Esophagus muscularis mucosa (tissue), 4 donors: ENCODE measurements around the gene ZNF57. TPM values are rescaled to one million over a fixed set of nuclear protein-coding genes. Genes with fewer than 3 reads are reported as not detected.

Experiments
- DNase-seq: peaks from one replicate; pipeline ENCODE4 v3.0.0-alpha.2; 2017; ENCODE audit errors: extremely low spot score
- H3K27ac ChIP-seq, 4 donors: fragments of 200-600 bp; sonication (generic); replicated peaks in 1 of 4; 1 replicate in 3 of 4; 2 replicates in 1 of 4; pipeline ENCODE4 v1.5.1; 2016 to 2019; ENCODE audit warnings: mild to moderate bottlenecking in 1 of 4
- H3K27me3 ChIP-seq, 4 donors: fragments of 200-600 bp; sonication (generic); one replicate each; pipeline versions ENCODE4 v1.5.1 to v1.6.0; 2016 to 2019
- H3K36me3 ChIP-seq, 4 donors: fragments of 200-600 bp; sonication (generic); one replicate each; pipeline ENCODE4 v1.5.1; 2016 to 2019
- H3K4me1 ChIP-seq, 4 donors: fragments of 200-600 bp; sonication (generic); one replicate each; pipeline ENCODE4 v1.5.1; 2016 to 2019
- H3K4me3 ChIP-seq, 4 donors: fragments of 200-600 bp; sonication (generic); 1 replicate in 2 of 4; 2 replicates in 2 of 4; pipeline ENCODE4 v1.5.1; 2016 to 2019; ENCODE audit warnings: mild to moderate bottlenecking in 4 of 4, moderate library complexity in 1 of 4
- H3K9me3 ChIP-seq, 4 donors: fragments of 200-600 bp; sonication (generic); 1 replicate in 3 of 4; 2 replicates in 1 of 4; pipeline ENCODE4 v1.5.1; 2016 to 2019
- EP300 ChIP-seq: sonication (generic); formaldehyde crosslinking; IDR thresholded peaks from one replicate; pipeline ENCODE4 v1.6.1; 2017; ENCODE audit warnings: antibody characterized with exemption
- WGBS: methylation state at CpG from one replicate; pipeline ENCODE4 v1.1.5; 2018; 5-methylcytosine and 5-hydroxymethylcytosine counted together
- intact Hi-C: fragments of 100-400 bp; cut with DNase I; formaldehyde crosslinking; loops from one replicate; pipeline ENCODE4 v1.15.1; 2023
- total RNA-seq, 4 donors: library from RNA; depleted of rRNA; stranded (reverse); fragments of >200 nt; gene quantifications; one replicate each; pipeline versions ENCODE4 v1.1.0 to v1.2.1, GENCODE V29; 2016
- TF ChIP-seq, protein P1 (sequence below), 3 experiments: fragments of 200-600 bp in 2 of 3; fragments of 450-650 bp in 1 of 3; sonication (generic) in 2 of 3; IDR thresholded peaks; one replicate each; pipeline ENCODE4 v1.5.1; 2017 to 2019; ENCODE audit warnings: antibody characterized with exemption in 3 of 3, mild to moderate bottlenecking in 2 of 3, moderate library complexity in 1 of 3

Gene ZNF57
- total RNA-seq, 4 donors from 2014 or later = 2.2 to 3.6 (median 2.3) TPM

GRCh38 chr19:2967972-2968371 lies 67.2 kb downstream of the ZNF57 start:
- no peak for DNase-seq
- H3K9me3 ChIP-seq = no peaks in the 10 kb centered on the region
- intact Hi-C loops = no loop called here
- no peaks in the 10 kb centered on the region for H3K36me3 ChIP-seq
- TF ChIP-seq EP300 = no peak
- TF ChIP-seq, protein P1, sequence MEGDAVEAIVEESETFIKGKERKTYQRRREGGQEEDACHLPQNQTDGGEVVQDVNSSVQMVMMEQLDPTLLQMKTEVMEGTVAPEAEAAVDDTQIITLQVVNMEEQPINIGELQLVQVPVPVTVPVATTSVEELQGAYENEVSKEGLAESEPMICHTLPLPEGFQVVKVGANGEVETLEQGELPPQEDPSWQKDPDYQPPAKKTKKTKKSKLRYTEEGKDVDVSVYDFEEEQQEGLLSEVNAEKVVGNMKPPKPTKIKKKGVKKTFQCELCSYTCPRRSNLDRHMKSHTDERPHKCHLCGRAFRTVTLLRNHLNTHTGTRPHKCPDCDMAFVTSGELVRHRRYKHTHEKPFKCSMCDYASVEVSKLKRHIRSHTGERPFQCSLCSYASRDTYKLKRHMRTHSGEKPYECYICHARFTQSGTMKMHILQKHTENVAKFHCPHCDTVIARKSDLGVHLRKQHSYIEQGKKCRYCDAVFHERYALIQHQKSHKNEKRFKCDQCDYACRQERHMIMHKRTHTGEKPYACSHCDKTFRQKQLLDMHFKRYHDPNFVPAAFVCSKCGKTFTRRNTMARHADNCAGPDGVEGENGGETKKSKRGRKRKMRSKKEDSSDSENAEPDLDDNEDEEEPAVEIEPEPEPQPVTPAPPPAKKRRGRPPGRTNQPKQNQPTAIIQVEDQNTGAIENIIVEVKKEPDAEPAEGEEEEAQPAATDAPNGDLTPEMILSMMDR (IDR thresholded peaks at IDR 0.05) = no peak
- no peak overlapping the region for H3K27ac ChIP-seq
- peaks cover 42 to 51% (median 49%) of the 10 kb centered on the region in 4 donors for H3K4me1 ChIP-seq
- no peaks in the 10 kb centered on the region for H3K27me3 ChIP-seq
- WGBS = 82% methylated on average over 8 of the region's 8 CpGs
- H3K4me3 ChIP-seq = no peak overlapping the region

Other genes starting within 250 kb of the ZNF57 start
- 10 to 100 TPM in 3 of 4 donors, 1 to 10 TPM in 1; 6.3 to 18.8 (median 13.0) TPM for gene GNG7, start 198.2 kb upstream of the ZNF57 start, total RNA-seq
- 10 to 100 TPM in 3 of 4 donors, 1 to 10 TPM in 1; 7.0 to 19.2 (median 14.3) TPM for gene DIRAS1, start 179.6 kb upstream of the ZNF57 start, total RNA-seq
- 10 to 100 TPM; 31.6 to 36.9 (median 33.8) TPM for gene SLC39A3, start 160.9 kb upstream of the ZNF57 start, total RNA-seq
- 10 to 100 TPM; 53.6 to 71.2 (median 59.2) TPM for gene SGTA, start 117.7 kb upstream of the ZNF57 start, total RNA-seq
- 10 to 100 TPM; 22.8 to 65.3 (median 42.4) TPM for gene THOP1, start 115.4 kb upstream of the ZNF57 start, total RNA-seq
- 1 to 10 TPM; 2.9 to 7.1 (median 4.6) TPM for gene ZNF554, start 81.1 kb upstream of the ZNF57 start, total RNA-seq
- 1 to 10 TPM; 3.0 to 7.5 (median 5.3) TPM for gene ZNF555, start 59.5 kb upstream of the ZNF57 start, total RNA-seq
- under 1 TPM in 1 of 4 donors, not detected in 3; 0.42 TPM for gene ZNF556, start 33.6 kb upstream of the ZNF57 start, total RNA-seq
- gene ZNF77, start 44.0 kb downstream of the ZNF57 start, total RNA-seq = 1 to 10 TPM; 2.5 to 4.2 (median 3.0) TPM
- gene TLE6, start 76.6 kb downstream of the ZNF57 start, total RNA-seq = 1 to 10 TPM in 1 of 4 donors, under 1 TPM in 2, not detected in 1; 0.75 to 1.2 (median 0.91) TPM
- gene TLE2, start 128.4 kb downstream of the ZNF57 start, total RNA-seq = 10 to 100 TPM; 34.0 to 51.2 (median 44.1) TPM
- 100 to 1,000 TPM; 657 to 947 (median 804) TPM for gene TLE5, start 161.6 kb downstream of the ZNF57 start, total RNA-seq
- gene GNA11, start 193.4 kb downstream of the ZNF57 start, total RNA-seq = 100 to 1,000 TPM in 3 of 4 donors, 10 to 100 TPM in 1; 90.5 to 169 (median 119) TPM
- 10 to 100 TPM in 1 of 4 donors, 1 to 10 TPM in 3; 4.3 to 13.8 (median 5.3) TPM for gene GNA15, start 235.1 kb downstream of the ZNF57 start, total RNA-seq